H1 (cell line): ENCODE data around the gene VPS26A. TPM values are rescaled to one million over a fixed set of nuclear protein-coding genes. Genes with fewer than 3 reads are reported as not detected.
A peak's percentile ranks its signal among the peaks of the same experiment; 100 is the strongest.

ENCODE experiments used
- CTCF ChIA-PET: fragments of 300-600 bp; sonication (Branson Sonifier 250); formaldehyde crosslinking; loops from one replicate; lab custom pipeline; 2021; ENCODE audit not compliant: partially characterized antibody; lab: Charles Lee
- POLR2A ChIA-PET: fragments of 300-600 bp; sonication (Branson Sonifier 250); formaldehyde crosslinking; loops from one replicate; lab custom pipeline; 2021; ENCODE audit warnings: inconsistent platforms; ENCODE audit not compliant: partially characterized antibody; lab: Charles Lee
- DNase-seq, 2 experiments: peaks; one replicate each; pipeline versions ENCODE4 v3.0.0 to v3.0.0-alpha.2; 2010 to 2022; ENCODE audit warnings: low spot score in 2 of 2, low read depth in 1 of 2, mixed read lengths in 1 of 2
- FAIRE-seq: peaks from 2 replicates; lab custom pipeline; 2011; peaks lifted over from hg19 to GRCh38; lab: Jason Lieb, UNC
- H2AFZ ChIP-seq: 2 replicates; pipeline ENCODE4 v1.8.1; 2012; ENCODE audit warnings: low read length, inconsistent platforms
- H2AK5ac ChIP-seq: 2 replicates; pipeline ENCODE4 v1.6.1; 2013; ENCODE audit warnings: low read depth, low read length
- H2BK120ac ChIP-seq: replicated peaks from 2 replicates; pipeline ENCODE3; 2013; ENCODE audit warnings: low read depth, low read length, inconsistent platforms
- H2BK12ac ChIP-seq: 2 replicates; pipeline ENCODE4 v1.6.1; 2013; ENCODE audit warnings: low read depth, low read length
- H2BK15ac ChIP-seq: 2 replicates; pipeline ENCODE4 v1.6.1; 2013; ENCODE audit warnings: low read length
- H2BK20ac ChIP-seq: 2 replicates; pipeline ENCODE4 v1.6.1; 2013; ENCODE audit warnings: low read length
- H2BK5ac ChIP-seq: 2 replicates; pipeline ENCODE4 v1.6.1; 2013; ENCODE audit warnings: low read depth, low read length
- H3K14ac ChIP-seq: 2 replicates; pipeline ENCODE4 v1.6.1; 2013; ENCODE audit warnings: inconsistent platforms; ENCODE audit not compliant: insufficient read length
- H3K18ac ChIP-seq: 2 replicates; pipeline ENCODE4 v1.6.1; 2013; ENCODE audit warnings: low read length; ENCODE audit errors: extremely low read depth
- H3K23ac ChIP-seq: 2 replicates; pipeline ENCODE4 v1.6.1; 2013; ENCODE audit warnings: inconsistent platforms; ENCODE audit not compliant: insufficient read length
- H3K23me2 ChIP-seq: 2 replicates; pipeline ENCODE4 v1.6.1; 2013; ENCODE audit warnings: low read depth, low read length
- H3K27ac ChIP-seq: 2 replicates; pipeline ENCODE4 v1.6.1; 2011; ENCODE audit warnings: low read depth, low read length, inconsistent platforms
- H3K27me3 ChIP-seq, 4 experiments: replicated peaks in 1 of 4; 1 replicate in 1 of 4; 2 replicates in 3 of 4; pipeline versions ENCODE4 v1.6.1 to v1.8.1; 2011 to 2013; ENCODE audit warnings: low read length in 3 of 4, mild to moderate bottlenecking in 3 of 4, inconsistent platforms in 2 of 4, mixed read lengths in 2 of 4, moderate library complexity in 1 of 4; ENCODE audit not compliant: control insufficient read depth in 3 of 4, insufficient read depth in 3 of 4; ENCODE audit errors: extremely low read depth in 1 of 4
- H3K36me3 ChIP-seq, 4 experiments: 2 replicates each; pipeline versions ENCODE4 v1.6.1 to v1.8.1; 2011 to 2013; ENCODE audit warnings: mild to moderate bottlenecking in 4 of 4, low read length in 3 of 4, moderate library complexity in 2 of 4, control low read depth in 1 of 4, inconsistent platforms in 1 of 4; ENCODE audit not compliant: insufficient read depth in 4 of 4, control insufficient read depth in 2 of 4
- H3K4ac ChIP-seq: replicated peaks from 2 replicates; pipeline ENCODE3; 2013; ENCODE audit warnings: low read length, low read depth, mixed read lengths, inconsistent platforms; ENCODE audit not compliant: insufficient read length
- H3K4me1 ChIP-seq, 4 experiments: replicated peaks in 1 of 4; 1 replicate in 1 of 4; 2 replicates in 3 of 4; pipeline versions ENCODE4 v1.6.1 to v1.8.1; 2011 to 2013; ENCODE audit warnings: low read length in 3 of 4, inconsistent platforms in 2 of 4, mixed read lengths in 1 of 4; ENCODE audit not compliant: insufficient read depth in 4 of 4, control insufficient read depth in 3 of 4
- H3K4me2 ChIP-seq, 2 experiments: 2 replicates each; pipeline versions ENCODE4 v1.6.1 to v1.8.1; 2011 to 2013; ENCODE audit warnings: low read depth in 2 of 2, low read length in 2 of 2, control low read depth in 1 of 2, inconsistent platforms in 1 of 2, mild to moderate bottlenecking in 1 of 2; ENCODE audit not compliant: insufficient read depth in 1 of 2
- H3K4me3 ChIP-seq, 4 experiments: fragments of 200-600, 300-600 bp in 1 of 4; sonication (generic), shearing (Covaris generic), sonication (Bioruptor Twin) in 1 of 4; 2 replicates each; pipeline versions ENCODE4 v1.5.1 to v1.8.1; 2011 to 2016; ENCODE audit warnings: low read length in 4 of 4, low read depth in 3 of 4, control low read depth in 2 of 4, inconsistent platforms in 2 of 4, mild to moderate bottlenecking in 2 of 4, mixed read lengths in 1 of 4, moderate library complexity in 1 of 4; ENCODE audit not compliant: insufficient read depth in 2 of 4; ENCODE audit errors: extremely low read depth in 1 of 4
- H3K56ac ChIP-seq: replicated peaks from 2 replicates; pipeline ENCODE3; 2013; ENCODE audit warnings: low read depth, mild to moderate bottlenecking, mixed read lengths, low read length, inconsistent platforms; ENCODE audit not compliant: insufficient read length
- H3K79me1 ChIP-seq: 2 replicates; pipeline ENCODE4 v1.6.1; 2013; ENCODE audit warnings: low read depth, low read length, control low read depth
- H3K79me2 ChIP-seq, 2 experiments: 2 replicates each; pipeline versions ENCODE4 v1.6.1 to v1.8.1; 2012 to 2013; ENCODE audit warnings: low read length in 2 of 2, mild to moderate bottlenecking in 2 of 2, inconsistent platforms in 1 of 2; ENCODE audit not compliant: insufficient read depth in 2 of 2, control insufficient read depth in 1 of 2
- H3K9ac ChIP-seq, 4 experiments: replicated peaks in 1 of 4; 1 replicate in 1 of 4; 2 replicates in 3 of 4; pipeline versions ENCODE4 v1.6.1 to v1.8.1; 2011 to 2013; ENCODE audit warnings: low read depth in 3 of 4, low read length in 3 of 4, control low read depth in 2 of 4, mild to moderate bottlenecking in 2 of 4, moderate library complexity in 2 of 4, inconsistent platforms in 1 of 4; ENCODE audit errors: extremely low read depth in 1 of 4
- H3K9me3 ChIP-seq, 2 experiments: 2 replicates each; pipeline versions ENCODE4 v1.6.1 to v1.8.1; 2012 to 2013; ENCODE audit warnings: mild to moderate bottlenecking in 2 of 2, moderate library complexity in 2 of 2, control low read depth in 1 of 2, inconsistent platforms in 1 of 2, low read depth in 1 of 2, low read length in 1 of 2, mixed read lengths in 1 of 2; ENCODE audit not compliant: insufficient read depth in 2 of 2
- H4K20me1 ChIP-seq, 2 experiments: replicated peaks in 1 of 2; 2 replicates each; pipeline versions ENCODE3 to v1.8.1; 2011 to 2013; ENCODE audit warnings: inconsistent platforms in 2 of 2, low read length in 2 of 2, mild to moderate bottlenecking in 1 of 2; ENCODE audit not compliant: insufficient read depth in 2 of 2, control insufficient read depth in 1 of 2
- H4K5ac ChIP-seq: 2 replicates; pipeline ENCODE4 v1.6.1; 2013; ENCODE audit warnings: low read length, low read depth, mixed read lengths, inconsistent platforms; ENCODE audit not compliant: insufficient read length
- H4K8ac ChIP-seq: 2 replicates; pipeline ENCODE4 v1.8.0; 2013; ENCODE audit warnings: mild to moderate bottlenecking, moderate library complexity, low read length, inconsistent platforms; ENCODE audit not compliant: insufficient read depth; ENCODE audit errors: extremely low read depth
- H4K91ac ChIP-seq: replicated peaks from 2 replicates; pipeline ENCODE3; 2013; ENCODE audit warnings: low read length, mixed read lengths, inconsistent platforms; ENCODE audit not compliant: insufficient read length
- HDAC2 ChIP-seq, 2 experiments: fragments of 300-600 bp in 1 of 2; sonication (generic) in 1 of 2; IDR thresholded peaks; 2 replicates each; pipeline ENCODE4 v1.6.1; 2011 to 2012; ENCODE audit warnings: low read depth in 2 of 2, low read length in 2 of 2, mild to moderate bottlenecking in 2 of 2, moderate library complexity in 2 of 2, borderline replicate concordance in 1 of 2, inconsistent platforms in 1 of 2
- NANOG ChIP-seq: IDR thresholded peaks from 2 replicates; pipeline ENCODE4 v1.6.1; 2011; ENCODE audit warnings: low read length, low read depth, mild to moderate bottlenecking, inconsistent platforms; ENCODE audit not compliant: insufficient read depth, poor library complexity, severe bottlenecking
- POLR2AphosphoS5 ChIP-seq: IDR thresholded peaks from 2 replicates; pipeline ENCODE4 v1.6.1; 2011; ENCODE audit warnings: low read depth, low read length
- RBBP5 ChIP-seq: IDR thresholded peaks from 2 replicates; pipeline ENCODE4 v1.7.1; 2012; ENCODE audit warnings: low read depth, mild to moderate bottlenecking, inconsistent platforms, low read length, moderate library complexity, borderline replicate concordance
- RFX5 ChIP-seq: IDR thresholded peaks from 2 replicates; pipeline ENCODE4 v1.6.1; 2011; ENCODE audit warnings: low read depth, low read length, improper control_type of control experiment, borderline replicate concordance
- SAP30 ChIP-seq: fragments of 300-600 bp; sonication (generic); IDR thresholded peaks from 2 replicates; pipeline ENCODE4 v1.7.1; 2012; ENCODE audit warnings: low read length, moderate library complexity, mild to moderate bottlenecking, inconsistent platforms; ENCODE audit not compliant: insufficient read depth, insufficient replicate concordance
- SIRT6 ChIP-seq: IDR thresholded peaks from one replicate; pipeline ENCODE4 v1.7.1; 2012; ENCODE audit warnings: low read length, inconsistent platforms
- SIX5 ChIP-seq: IDR thresholded peaks from 2 replicates; pipeline ENCODE4 v1.6.1; 2011; ENCODE audit warnings: mild to moderate bottlenecking, low read depth, low read length
- WGBS, 2 experiments: shearing (Covaris generic) in 1 of 2; methylation state at CpG; one replicate each; pipeline versions ENCODE4 v1.1.6 to v1.1.7; 2013 to 2015; ENCODE audit warnings: low lambda C conversion rate in 2 of 2, mixed read lengths in 2 of 2, inconsistent platforms in 1 of 2, low coverage in 1 of 2, missing lambda C conversion rate in 1 of 2; ENCODE audit not compliant: insufficient replicate concordance in 2 of 2, insufficient coverage in 1 of 2, insufficient read length in 1 of 2; ENCODE audit errors: extremely low coverage in 1 of 2, missing lambda C conversion rate in 1 of 2; 5-methylcytosine and 5-hydroxymethylcytosine counted together
- polyA plus RNA-seq, 7 experiments: library from polyadenylated mRNA; depleted of rRNA in 3 of 7; stranded (reverse) in 5 of 7; unstranded in 2 of 7; fragments of >200 nt in 5 of 7; fragments of 200-250 nt in 2 of 7; gene quantifications; 1 replicate in 5 of 7; 2 replicates in 1 of 7; 4 replicates in 1 of 7; pipeline versions ENCODE4 v1.2.1 to v1.2.3, GENCODE V29; 2011 to 2013; ENCODE audit warnings: missing spikeins in 2 of 7, mixed read lengths in 2 of 7
- total RNA-seq: library from RNA; stranded (reverse); fragmentation: NEBNext Ultra II Directional; extraction: Animal tissue kit (Norgen Biotek cat#: 25700); gene quantifications from 2 replicates; pipeline ENCODE4 v1.2.1, GENCODE V29; 2021

Gene VPS26A
- total and polyA plus RNA-seq, 2 of the 8 experiments (the other 6 are each of a cell fraction or from before 2014, with no cell fraction given), result 10.7 to 44.8 TPM

- H4K91ac ChIP-seq, result no peak overlapping the region
- POLR2A ChIA-PET, result no interaction called here
- H2BK20ac ChIP-seq, result no peak overlapping the region
- TF ChIP-seq SIRT6 (no peak), NANOG (no peak), POLR2AphosphoS5 (no peak), HDAC2 (IDR thresholded peaks at IDR 0.05; ENCODE audit: borderline replicate concordance in 1 of 2, low read depth in 2 of 2, low read length in 2 of 2) (no peak), RBBP5 (no peak), SAP30 (no peak), RFX5 (no peak), SIX5 (no peak)
Observed at GRCh38 chr10:69220507-69220906, 96.5 kb downstream of the VPS26A start.

More at GRCh38 chr10:69220507-69220906, 96.5 kb downstream of the VPS26A start:
- no peak overlapping the region for H3K4ac ChIP-seq
- H3K14ac ChIP-seq, result no peak overlapping the region
- CTCF ChIA-PET, result interaction anchor here (0.7 to 2.6 kb wide), 9 partner anchors 8 to 187 kb away, joined by 3 to 11 read pairs (median 3); no protein-coding TSS in a partner anchor
- H3K4me2 ChIP-seq, result no peak overlapping the region
- H3K56ac ChIP-seq, result no peak overlapping the region
- peaks cover 4 to 6% (median 5%) of the 10 kb centered on the region in 4 experiments for H3K4me1 ChIP-seq
- H3K18ac ChIP-seq, result no peak overlapping the region
- H2AFZ ChIP-seq, result no peak overlapping the region
- H4K20me1 ChIP-seq, result no peaks in the 10 kb centered on the region
- H4K5ac ChIP-seq, result no peak overlapping the region
- H2BK12ac ChIP-seq, result no peak overlapping the region
- 87% methylated on average over 9 of the region's 9 CpGs; no CpG with 5 or more reads in 1 of the 2 experiments for WGBS, 2 experiments
- DNase-seq (no peak), FAIRE-seq (no peak)
- no peak overlapping the region for H3K23ac ChIP-seq
- no peak overlapping the region for H3K9ac ChIP-seq
- H3K79me2 ChIP-seq, result no peaks in the 10 kb centered on the region
- no peak overlapping the region for H2BK5ac ChIP-seq
- no peaks in the 10 kb centered on the region for H3K79me1 ChIP-seq
- H3K27me3 ChIP-seq, result no peaks in the 10 kb centered on the region
- 0 out of 2 replicates have a peak overlapping the region, but pooled peaks have one; percentile 11 for H2AK5ac ChIP-seq
- H4K8ac ChIP-seq, result no peak overlapping the region
- no peak overlapping the region for H3K27ac ChIP-seq
- no peak overlapping the region for H3K4me3 ChIP-seq
- H3K9me3 ChIP-seq, result no peaks in the 10 kb centered on the region
- H3K23me2 ChIP-seq, result no peaks in the 10 kb centered on the region
- no peak overlapping the region for H2BK15ac ChIP-seq
- H2BK120ac ChIP-seq, result no peak overlapping the region
- H3K36me3 ChIP-seq, result no peaks in the 10 kb centered on the region
